Endometrial microvascular endothelial cells (primary cell): ENCODE data around the gene ID2. TPM values are rescaled to one million over a fixed set of nuclear protein-coding genes. Genes with fewer than 3 reads are reported as not detected.

Experiments used
- in situ Hi-C: cut with HindIII; loops from 2 replicates; pipeline ENCODE4 v1.10.0; 2017; ENCODE audit warnings: low sequenced_read_pairs, low pct_unique_long_range_greater_than_20kb; ENCODE audit errors: inconsistent ontology term
- total RNA-seq: library from RNA; depleted of rRNA; stranded (reverse); fragments of >200 nt; gene quantifications from one replicate; pipeline ENCODE4 v1.2.3, GENCODE V29; 2015; ENCODE audit errors: inconsistent ontology term

Gene ID2
- total RNA-seq, 1 donor from 2014 or later: 24.6 TPM

GRCh38 chr2:8679827-8680731, 1.8 kb upstream of the ID2 start:
- in situ Hi-C loops: no loop called here

- in situ Hi-C loops: no loop called here
Observed at GRCh38 chr2:8680822-8681760, 765 bp upstream of the ID2 start.

- in situ Hi-C loops: no loop called here
Observed at GRCh38 chr2:8682719-8683667, 1.1 kb downstream of the ID2 start.

GRCh38 chr2:8684540-8684877, 2.7 kb downstream of the ID2 start:
- in situ Hi-C loops: no loop called here

GRCh38 chr2:8684878-8685696, 3.2 kb downstream of the ID2 start:
- in situ Hi-C loops: no loop called here

GRCh38 chr2:8685697-8686358, 4.0 kb downstream of the ID2 start:
- in situ Hi-C loops: no loop called here

- in situ Hi-C loops: no loop called here
Observed at GRCh38 chr2:8691859-8692437, 10.1 kb downstream of the ID2 start.

GRCh38 chr2:8692783-8693156, 10.9 kb downstream of the ID2 start:
- in situ Hi-C loops: no loop called here

GRCh38 chr2:8693157-8693821, 11.4 kb downstream of the ID2 start:
- in situ Hi-C loops: no loop called here

GRCh38 chr2:8694737-8695136, 12.9 kb downstream of the ID2 start:
- in situ Hi-C loops: no loop called here

GRCh38 chr2:8697190-8697589, 15.3 kb downstream of the ID2 start:
- in situ Hi-C loops: no loop called here

GRCh38 chr2:8699839-8700238, 18.0 kb downstream of the ID2 start:
- in situ Hi-C loops: no loop called here

- in situ Hi-C loops: no loop called here
Observed at GRCh38 chr2:8701681-8702379, 20.0 kb downstream of the ID2 start.

- in situ Hi-C loops: no loop called here
Observed at GRCh38 chr2:8704906-8705305, 23.1 kb downstream of the ID2 start.

GRCh38 chr2:8709611-8710010, 27.8 kb downstream of the ID2 start:
- in situ Hi-C loops: no loop called here

- in situ Hi-C loops: no loop called here
Observed at GRCh38 chr2:8710951-8711350, 29.1 kb downstream of the ID2 start.
